Smooth muscle cell of the brain vasculature (primary cell): Measurements from ENCODE around the gene MSRB3.
"Not testable (repeated sequence)": the region's sequence is repeated elsewhere in the genome, so short reads cannot be mapped to it uniquely, and the experiment has no call there.

Experiments
- DNase-seq: peaks from one replicate; pipeline ENCODE4 v3.0.0-alpha.2; 2012; ENCODE audit warnings: low read depth, low spot score

MSRB3 gene

GRCh38 chr12:65454115-65454787 lies 175.8 kb downstream of the MSRB3 start:
- no peak for DNase-seq

- not testable (repeated sequence) for DNase-seq
These were observed 178.9 kb downstream of the MSRB3 start for GRCh38 chr12:65457341-65457740.

DNA sequence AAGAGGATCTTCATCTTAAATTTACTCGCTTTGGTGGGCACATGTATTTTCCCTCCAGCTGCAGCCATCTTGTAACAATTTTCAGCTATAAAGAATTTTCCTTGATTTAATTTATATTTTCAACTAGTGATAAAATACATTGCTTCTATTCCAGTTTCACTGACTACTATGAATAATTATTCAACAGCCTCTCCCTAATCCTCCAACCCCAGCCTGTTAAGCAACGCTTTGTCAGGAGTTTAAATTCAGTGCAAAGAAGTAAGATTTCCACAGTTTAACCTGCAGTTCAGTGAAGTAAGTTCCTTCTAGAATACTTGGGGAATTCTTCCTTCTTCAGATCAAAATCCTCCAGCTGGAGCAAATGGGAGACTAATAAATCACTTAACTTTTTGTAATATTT lies 180.2 kb downstream of the MSRB3 start:
- no peak for DNase-seq

- DNase-seq = no peak
These were observed 181.1 kb downstream of the MSRB3 start for GRCh38 chr12:65459545-65459944.

DNA sequence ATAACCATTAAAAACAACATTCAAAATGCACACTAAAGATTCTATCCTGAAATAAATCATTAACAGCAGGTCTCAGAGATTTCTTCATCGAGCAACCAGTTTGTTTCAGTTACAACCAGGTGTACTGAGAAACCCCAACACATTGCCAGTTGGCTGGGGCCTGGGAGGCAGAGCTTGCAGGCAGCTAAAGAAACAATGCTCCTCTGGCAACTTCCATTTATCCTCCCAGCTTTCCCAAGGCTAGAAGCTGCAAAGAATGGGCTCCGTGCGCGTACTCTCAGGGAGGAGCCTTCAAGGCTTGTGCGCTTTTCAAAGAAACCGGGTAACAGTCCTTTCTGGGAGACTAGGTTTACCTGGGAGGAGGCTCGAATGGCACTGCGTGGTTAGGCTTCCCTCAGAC lies 181.6 kb downstream of the MSRB3 start:
- no peak for DNase-seq

DNA sequence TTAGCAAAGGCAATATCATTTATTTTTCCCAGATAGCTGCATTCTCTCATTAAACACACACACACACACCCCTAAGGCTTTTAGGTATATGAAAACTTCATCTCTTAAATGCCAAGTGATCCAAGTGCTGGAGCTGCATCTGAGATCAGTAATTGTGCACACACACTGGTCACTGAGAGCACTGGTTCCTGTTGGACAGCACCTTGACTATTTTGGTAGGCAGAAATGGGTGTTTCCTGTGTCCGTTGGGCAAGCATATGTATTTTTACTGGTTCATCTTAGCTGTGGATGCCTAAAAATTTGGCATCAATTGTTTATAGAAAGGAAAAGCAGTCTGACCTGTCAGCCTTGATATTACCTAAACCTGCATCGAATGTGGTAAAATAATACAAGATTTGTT lies 182.5 kb downstream of the MSRB3 start:
- DNase-seq = no peak

GRCh38 chr12:65462484-65462883 lies 184.0 kb downstream of the MSRB3 start:
- DNase-seq = no peak

GRCh38 chr12:65463082-65463481 lies 184.6 kb downstream of the MSRB3 start:
- no peak for DNase-seq

DNA sequence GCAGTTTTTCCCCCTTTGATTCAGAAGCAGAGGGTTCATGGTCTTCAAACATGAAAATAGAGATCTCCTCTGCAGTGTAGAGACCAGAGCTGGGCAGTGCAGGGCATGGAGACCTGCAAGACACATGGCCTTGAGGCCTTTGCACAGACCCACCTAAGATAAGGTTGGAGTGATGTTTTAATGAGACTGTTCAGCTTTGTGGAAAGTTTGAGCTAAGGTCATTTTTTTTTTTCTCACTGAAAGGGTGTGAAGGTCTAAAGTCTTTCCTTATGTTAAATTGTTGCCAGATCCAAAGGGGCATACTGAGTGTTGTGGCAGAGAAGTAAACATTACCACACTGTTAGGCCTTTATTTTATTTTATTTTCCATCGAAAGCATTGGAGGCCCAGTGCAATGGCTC lies 185.1 kb downstream of the MSRB3 start:
- no peak for DNase-seq

DNA sequence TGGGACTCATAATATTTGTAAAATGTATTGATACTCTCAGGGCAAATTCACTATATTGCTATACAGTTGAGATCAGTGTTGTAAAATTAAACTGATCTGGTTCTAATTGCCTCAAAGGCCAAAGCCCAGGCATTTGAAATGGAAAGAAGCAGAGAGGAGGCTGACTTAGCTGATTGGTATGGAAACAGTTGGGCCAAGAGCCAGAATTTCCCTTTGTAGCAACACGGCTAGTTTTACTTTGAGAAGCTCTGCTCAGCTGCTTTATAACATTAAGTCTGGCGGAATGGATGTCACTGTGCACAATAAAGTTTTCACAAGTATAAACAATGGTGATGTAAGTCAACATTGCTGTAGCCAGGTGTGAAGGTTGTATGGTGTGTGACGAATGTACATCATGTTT lies 186.4 kb downstream of the MSRB3 start:
- DNase-seq = peak; percentile 68

DNA sequence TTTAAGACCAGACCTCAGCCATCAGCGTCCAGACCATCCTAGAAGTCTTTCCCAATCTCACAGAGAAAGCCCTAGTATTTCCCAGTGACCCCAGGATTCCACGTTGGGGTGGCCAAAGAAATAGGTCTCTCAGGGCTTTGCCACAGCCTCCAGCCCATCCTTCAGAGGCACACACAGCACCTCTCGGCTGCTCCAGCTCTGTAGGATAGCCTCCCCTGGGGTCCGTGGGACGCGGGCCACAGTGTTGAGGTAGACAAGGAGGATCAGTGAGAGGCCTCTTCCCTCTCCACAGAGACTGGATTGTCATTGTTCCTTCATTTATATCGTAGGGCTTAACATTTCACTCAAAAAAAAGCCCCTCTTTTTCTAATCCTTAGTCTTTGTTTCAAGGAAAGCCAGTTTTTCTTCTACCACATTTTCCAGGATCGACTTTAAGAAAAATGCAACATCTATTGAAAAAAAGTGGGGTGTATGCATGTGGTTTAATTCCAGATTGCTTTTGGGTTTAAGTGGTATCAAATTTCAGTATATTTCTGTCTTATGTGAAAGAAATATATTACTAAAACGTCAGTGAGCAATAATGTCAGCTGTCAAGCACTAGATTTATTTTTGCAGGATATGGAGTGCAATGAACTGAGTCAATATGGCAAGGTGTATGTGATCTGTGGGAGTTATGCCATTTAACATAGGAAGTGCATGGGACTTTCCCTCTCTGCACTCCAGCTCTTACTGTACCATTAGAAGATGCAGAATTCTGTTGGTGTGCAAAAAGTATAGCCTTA lies 187.5 kb downstream of the MSRB3 start:
- no peak for DNase-seq

GRCh38 chr12:65466911-65467310 lies 188.4 kb downstream of the MSRB3 start:
- DNase-seq = no peak

DNA sequence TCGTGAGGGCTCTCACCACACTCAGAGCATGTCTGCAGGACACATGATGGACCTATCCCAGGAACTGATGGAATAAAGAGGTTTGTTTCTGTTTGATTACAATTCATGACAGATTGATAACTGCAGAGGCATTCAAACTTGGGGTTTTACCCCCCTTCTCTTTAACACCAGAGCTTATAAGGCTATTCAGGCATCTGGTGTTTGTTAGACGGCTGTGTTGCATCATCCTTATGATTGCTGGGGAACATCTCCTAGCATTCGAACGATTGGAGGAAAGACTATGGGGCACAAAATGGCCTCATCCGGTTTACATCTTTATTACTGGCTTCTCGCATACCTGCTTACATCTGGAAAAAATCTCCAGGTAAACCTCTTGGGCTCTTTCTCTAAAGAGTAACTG lies 191.8 kb downstream of the MSRB3 start:
- no peak for DNase-seq

DNA sequence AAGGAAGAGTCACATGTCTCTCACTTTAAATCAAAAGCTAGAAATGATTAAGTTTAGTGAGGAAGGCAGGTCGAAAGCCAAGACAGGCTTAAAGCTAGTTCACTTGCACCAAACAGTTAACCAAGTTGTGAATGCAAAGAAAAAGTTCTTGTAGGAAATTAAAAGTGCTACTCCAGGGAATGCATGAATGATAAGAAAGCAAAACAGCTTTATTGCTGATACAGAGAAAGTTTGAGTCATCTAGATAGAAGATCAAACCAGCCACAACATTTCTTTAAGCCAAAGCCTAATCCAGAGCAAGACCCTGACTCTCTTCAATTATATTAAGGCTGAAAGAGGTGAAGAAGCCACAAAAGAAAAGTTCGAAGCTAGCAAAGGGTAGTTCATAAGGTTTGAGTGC lies 193.6 kb downstream of the MSRB3 start:
- no peak for DNase-seq

DNA sequence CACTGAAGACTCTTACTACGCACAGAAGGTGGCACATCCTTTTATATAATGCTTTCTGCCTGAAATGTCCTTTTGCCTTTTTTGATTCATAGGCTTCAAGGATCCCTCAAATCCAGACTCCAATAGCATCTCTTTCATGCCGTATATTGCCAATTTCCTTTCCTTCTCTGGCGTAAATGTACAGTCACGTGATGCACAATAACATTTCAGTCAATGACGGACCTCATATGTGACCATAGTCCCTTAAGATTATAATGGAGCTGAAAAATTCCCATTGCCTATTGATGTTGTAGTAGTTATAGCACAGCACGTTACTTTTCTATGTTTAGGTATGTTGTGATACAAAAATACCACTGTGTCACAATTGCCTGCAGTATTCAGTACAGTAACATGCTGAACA lies 196.3 kb downstream of the MSRB3 start:
- no peak for DNase-seq

- no peak for DNase-seq
These were observed 199.2 kb downstream of the MSRB3 start for GRCh38 chr12:65477721-65478120.

DNA sequence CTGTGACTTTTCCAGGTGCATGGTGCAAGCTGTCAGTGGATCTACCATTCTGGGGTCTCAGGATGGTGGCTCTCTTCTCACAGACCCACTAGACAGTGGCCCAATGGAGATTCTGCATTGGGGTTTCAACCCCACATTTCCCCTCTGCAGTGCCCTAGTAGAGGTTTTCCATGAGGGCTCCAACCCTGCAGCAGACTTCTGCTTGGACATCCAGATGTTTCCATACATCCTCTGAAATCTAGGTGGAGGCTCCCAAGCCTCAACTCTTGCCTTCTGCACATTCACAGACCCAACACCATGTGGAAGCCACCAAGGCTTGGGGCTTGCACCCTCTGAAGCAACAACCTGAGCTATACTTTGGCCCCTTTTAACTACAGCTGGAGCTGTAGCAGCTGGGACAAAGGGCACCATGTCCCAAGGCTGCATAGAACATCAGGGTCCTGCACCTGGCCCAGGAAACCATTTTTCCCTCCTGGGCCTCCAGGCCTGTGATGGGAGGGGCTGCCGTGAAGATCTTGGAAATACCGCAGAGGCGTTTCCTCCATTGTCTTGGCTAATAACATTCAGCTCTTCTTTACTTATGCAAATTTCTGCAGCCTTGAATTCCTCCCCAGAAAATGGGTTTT lies 205.5 kb downstream of the MSRB3 start:
- not testable (repeated sequence) for DNase-seq

DNA sequence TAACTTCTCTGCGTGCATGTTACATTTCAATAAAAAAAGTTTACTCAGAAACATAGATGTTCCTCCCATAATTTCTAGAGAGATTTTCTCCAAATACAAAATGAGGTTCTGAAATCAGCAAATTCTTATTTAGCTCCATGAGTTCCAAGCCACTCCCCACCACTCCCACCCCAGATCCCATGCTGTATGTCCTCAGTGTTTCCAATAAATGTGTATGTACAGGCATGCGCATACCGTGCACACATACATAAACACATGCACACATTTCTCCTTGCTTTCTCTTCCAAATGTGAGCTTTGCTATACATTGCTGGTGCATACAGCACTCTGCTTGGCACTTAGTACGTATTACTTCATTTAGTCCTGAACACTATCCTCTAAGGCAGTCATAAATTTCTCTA lies 209.7 kb downstream of the MSRB3 start:
- no peak for DNase-seq

GRCh38 chr12:65490250-65490649 lies 211.8 kb downstream of the MSRB3 start:
- DNase-seq = no peak

GRCh38 chr12:65492998-65493912 lies 214.8 kb downstream of the MSRB3 start:
- no peak for DNase-seq

DNA sequence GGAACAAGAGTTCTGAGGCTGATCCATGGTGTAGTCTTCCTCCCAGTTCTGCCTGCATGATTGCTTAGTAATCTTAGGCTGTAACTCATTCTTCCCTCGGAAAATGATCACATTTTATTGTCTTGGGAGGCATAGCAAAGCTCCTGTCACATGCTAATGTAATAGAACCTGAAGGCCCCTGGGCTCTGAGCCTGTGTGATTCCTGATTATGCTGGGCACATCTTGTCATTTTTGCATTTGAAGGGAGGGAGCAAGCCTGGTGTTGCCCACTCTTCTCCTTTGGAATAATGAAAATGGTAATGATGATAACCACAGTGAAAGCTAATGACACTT lies 215.4 kb downstream of the MSRB3 start:
- DNase-seq = no peak

GRCh38 chr12:65494537-65494936 lies 216.1 kb downstream of the MSRB3 start:
- DNase-seq = no peak
